ENCODE data around the gene TIMM10.

Gene TIMM10

GRCh38 chr11:57500926-57501325 is 29.6 kb downstream of the TIMM10 start:
- no peak for DNase-seq

DNA sequence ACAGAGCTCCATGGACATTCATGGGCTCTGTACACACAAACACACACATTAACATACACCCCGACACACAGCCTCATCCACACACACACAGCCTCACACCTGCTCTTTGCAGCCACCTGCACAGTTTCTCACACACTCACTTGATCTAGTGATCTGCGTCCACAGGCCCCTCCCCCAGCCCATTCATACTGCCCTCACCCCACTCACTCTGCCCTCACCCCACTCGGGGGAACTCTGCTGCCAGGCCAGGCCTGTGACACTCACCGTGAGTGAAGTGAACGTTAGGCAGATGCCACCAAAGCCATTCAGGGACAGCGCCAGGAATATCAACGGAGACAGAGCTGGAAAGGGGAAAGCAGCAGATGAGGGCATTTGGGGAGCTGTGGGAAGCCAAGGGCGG is 30.0 kb downstream of the TIMM10 start:
- DNase-seq = no peak

DNA sequence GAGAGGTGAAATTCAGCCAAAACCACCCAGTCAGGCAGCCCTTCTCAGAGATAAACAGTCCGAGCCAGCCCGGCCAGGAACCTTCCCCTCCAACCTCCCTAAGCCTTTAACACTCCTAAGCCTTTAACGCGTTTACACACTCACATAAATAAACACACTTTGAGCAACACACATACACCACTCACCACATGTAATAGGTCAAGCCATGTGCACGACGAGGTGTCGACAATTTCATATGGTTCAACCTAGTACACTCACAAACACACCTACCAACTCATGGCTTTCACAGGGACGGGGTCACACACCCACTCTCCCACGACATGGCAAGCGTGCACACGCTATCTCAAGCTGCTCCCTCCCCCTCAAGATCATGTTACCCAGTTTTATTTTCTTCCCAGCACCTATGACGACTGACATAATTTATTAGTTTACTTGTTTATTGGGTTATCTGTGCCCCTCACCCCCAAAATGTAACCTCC is 30.5 kb downstream of the TIMM10 start:
- no peak for DNase-seq

DNA sequence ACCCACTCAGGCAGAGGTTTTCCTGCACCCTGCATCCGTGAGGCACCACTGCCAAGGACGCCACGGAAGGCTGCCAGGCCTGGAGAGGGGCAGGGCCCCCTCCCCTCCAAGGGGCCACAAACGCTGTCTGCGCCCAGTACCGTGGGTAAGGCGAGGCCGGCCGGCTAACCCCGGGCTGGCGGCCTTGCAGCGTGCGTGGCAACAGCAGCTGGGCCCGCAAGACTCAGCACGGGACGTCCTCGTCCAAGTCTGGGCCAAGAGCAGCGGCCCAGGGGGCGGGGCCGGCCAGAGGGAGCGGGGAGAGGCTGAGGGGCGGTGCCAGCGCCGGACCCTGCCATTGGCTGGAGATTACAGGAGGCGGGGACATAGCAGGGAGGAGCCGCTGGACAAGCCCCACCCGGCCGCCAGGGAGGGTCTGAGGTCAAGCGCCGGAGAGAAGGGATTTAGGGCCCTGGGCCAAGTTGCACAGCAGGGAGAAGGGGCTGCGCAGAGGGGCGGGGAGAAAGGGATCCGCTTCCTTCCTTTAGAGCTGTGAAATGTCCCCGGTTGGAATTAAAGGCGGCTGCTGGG is 31.1 kb downstream of the TIMM10 start:
- peak; percentile 35 for DNase-seq

DNA sequence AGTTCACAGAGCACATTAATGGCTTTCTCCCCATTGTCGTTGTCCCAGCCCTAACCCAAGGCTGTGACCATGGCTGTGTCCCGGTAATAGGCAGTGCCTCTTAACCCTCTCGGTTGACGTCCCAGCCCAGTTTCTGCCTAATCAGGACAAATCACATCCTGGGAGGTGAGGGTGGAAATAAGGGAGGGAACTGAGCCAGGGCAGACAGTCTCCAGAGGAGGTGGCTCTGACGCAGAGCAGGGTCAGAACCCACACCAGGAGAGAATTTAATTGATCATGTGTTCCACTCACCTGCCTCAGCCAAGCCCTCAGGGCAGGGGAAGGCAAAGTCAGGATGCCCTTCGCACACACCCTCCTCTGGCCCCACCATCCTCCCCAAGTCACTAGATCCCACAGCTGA is 32.0 kb downstream of the TIMM10 start:
- no peak for DNase-seq

GRCh38 chr11:57497303-57498247 is 33.0 kb downstream of the TIMM10 start:
- no peak for DNase-seq

GRCh38 chr11:57496109-57496820 is 34.3 kb downstream of the TIMM10 start:
- no peak for DNase-seq

GRCh38 chr11:57493507-57494503 is 36.7 kb downstream of the TIMM10 start:
- peak; percentile 84 for DNase-seq

DNA sequence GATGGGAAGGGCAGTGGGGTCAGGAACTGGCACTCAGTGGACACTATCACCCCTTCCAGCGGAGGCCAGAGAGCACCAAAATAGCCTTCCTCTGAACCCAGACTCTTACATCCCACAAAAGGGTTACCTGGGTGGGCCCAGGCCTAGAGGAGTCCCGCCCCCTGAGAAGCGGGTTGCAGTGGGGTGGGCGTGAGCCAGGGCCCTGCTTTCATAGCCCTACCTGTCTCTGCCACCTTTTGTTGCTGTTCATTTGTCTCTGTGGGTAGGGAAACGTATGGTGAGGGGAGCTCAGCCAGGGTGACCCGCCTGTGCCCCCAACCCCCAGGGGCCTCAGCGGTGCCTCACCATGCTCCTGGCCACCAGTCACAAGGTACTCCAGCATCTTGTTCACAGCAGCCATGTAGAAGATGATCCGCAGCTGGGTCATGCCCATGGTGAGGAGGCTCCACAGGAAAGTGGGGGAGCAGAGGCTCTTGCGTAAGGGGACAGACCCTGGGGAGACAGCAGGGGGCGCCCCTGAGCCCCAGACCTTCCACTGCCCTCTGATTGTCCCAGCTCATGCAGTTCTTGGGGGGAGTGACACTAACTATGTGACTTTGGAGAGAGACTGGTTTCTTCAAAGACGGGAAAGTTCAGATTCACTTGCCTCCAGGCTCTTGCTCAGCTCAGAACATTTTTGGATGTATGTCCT is 39.0 kb downstream of the TIMM10 start:
- peak; percentile 54 for DNase-seq

DNA sequence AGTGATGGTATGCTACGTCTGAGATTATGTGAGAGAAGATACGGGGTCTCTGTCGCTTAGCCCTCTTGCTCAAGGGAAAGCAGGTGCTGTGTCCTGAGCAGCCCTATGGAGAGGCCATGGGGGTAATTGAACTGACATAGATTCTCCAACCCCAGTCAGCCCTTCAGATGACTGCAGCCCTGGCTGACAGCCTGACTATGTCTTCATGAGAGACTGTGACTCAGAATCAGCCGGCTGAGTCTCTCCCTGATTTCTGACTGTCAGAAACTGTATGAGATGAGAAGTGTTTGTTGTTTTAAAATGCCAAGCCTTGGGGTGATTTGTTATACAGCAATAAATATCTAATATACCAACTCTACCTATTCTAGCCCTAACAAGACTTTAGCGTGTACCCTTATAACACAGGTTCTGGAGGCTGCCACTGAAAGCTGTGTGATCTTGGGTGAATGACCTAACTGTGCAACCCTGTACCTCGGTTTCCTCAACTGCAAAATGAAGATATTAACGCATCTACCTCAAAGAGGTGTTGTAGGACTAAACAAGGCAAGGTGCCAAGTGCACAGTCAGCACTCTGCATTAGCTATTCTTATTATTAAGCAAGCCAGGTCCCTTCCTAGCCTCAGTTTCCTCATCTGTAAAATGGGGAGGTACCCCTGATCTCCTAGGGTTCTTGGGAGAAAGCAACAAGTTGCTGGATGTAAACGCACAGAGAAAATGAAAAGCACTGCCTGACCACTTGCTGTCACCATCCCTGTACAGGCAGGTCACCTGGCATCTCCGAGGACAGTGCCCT is 39.9 kb downstream of the TIMM10 start:
- DNase-seq = no peak

- no peak for DNase-seq
Measured at GRCh38 chr11:57487920-57488659, 42.5 kb downstream of the TIMM10 start.

DNA sequence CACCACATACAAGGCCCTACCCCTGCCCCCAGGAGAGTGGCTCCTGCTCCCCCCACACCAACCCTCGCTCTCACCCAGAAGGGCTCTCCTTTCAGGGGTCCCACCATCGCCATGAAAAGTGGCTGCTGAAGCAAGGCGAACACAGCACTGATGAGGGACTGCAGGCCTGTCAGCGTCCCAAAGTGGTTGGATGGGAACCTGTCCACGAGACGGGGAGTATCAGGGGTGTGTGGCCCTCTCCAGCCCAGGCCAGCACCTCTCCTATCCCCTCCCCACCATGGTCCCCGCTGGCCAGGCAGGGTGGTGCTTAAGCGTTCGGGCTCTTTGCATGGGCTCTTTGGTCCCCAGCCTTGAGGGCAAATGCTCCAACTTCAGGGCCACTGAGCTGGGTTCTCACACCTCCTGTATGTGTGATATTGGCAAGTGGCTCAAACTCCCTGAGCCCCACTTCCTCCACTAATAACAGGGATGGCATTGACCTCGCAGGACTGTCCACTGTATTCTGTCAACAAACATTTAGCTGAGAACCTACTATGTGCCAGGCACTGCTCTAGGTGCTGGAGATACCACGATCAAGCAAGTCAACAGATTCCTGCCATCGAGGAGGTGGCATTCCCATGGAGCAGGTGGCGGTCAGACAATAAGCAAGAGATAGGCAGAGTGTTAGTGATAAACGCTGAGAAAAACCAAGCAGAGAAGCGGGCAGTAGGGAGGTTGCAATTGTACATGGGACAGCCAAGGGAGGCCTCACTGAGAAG is 43.4 kb downstream of the TIMM10 start:
- no peak for DNase-seq

DNA sequence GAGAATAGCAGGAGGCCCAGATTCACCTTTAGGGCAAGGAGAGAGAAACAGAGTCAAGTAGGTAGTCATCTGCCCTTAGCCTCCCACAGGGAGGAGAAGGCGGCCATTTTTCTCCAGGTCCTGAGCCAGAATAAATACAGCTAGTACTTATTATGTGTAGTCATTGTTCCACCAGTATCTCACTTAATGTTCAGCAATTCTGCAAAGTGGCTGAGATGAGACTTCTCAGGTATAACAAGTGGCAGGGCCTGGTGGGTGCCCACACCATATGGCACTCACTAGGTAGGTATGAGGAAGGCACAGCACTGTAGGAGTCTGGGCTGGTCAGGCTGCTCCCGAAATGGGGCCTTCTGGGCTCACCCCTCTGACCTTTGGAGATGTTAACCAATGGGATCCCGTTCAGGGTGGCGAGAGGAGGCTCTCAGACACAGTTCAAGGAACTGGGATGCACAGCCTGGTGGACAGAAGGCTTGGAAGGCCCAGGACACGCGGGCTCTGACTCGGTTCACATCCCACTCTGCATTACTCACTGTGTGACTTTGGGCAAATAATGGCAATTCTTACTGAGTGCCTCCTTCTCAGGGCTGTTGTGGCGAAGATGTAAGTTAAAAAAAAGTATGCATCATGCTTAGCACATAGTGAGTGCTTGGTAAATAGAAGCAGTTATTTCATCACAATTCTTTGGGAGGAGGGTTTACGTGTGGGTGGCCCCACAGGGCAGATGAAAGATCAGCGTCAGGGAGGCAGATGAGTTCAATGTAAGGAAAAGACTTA is 45.1 kb downstream of the TIMM10 start:
- no peak for DNase-seq

- no peak for DNase-seq
Measured at GRCh38 chr11:57484141-57484710, 46.3 kb downstream of the TIMM10 start.

GRCh38 chr11:57483562-57483918 is 47.0 kb downstream of the TIMM10 start:
- no peak for DNase-seq

GRCh38 chr11:57482782-57483561 is 47.6 kb downstream of the TIMM10 start:
- peak; percentile 80 for DNase-seq
